ENCODE results near the gene IGF1.

The IGF1 gene

DNA sequence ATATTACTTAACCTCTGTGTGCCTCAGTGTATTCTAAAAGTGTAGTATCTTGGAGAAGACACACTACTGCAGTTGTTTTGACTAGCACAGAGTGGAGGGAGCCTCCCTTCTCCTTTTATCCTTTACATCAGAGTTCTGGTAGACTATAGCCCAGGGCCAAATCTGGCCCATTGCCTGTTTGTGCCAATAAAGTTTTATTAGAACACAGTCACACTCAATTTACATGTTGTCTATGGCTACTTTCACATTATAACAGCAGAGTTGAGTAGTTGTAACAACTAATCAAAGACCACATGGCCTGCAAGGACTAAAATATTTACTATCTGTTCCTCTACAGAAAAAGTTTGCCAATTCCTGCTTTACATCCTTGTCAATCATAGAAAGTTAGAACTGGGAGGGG, 27.7 kb upstream of the IGF1 start:
- no peak for ATAC-seq (ENCODE audit: low read depth)
- TF ChIP-seq, protein P1, sequence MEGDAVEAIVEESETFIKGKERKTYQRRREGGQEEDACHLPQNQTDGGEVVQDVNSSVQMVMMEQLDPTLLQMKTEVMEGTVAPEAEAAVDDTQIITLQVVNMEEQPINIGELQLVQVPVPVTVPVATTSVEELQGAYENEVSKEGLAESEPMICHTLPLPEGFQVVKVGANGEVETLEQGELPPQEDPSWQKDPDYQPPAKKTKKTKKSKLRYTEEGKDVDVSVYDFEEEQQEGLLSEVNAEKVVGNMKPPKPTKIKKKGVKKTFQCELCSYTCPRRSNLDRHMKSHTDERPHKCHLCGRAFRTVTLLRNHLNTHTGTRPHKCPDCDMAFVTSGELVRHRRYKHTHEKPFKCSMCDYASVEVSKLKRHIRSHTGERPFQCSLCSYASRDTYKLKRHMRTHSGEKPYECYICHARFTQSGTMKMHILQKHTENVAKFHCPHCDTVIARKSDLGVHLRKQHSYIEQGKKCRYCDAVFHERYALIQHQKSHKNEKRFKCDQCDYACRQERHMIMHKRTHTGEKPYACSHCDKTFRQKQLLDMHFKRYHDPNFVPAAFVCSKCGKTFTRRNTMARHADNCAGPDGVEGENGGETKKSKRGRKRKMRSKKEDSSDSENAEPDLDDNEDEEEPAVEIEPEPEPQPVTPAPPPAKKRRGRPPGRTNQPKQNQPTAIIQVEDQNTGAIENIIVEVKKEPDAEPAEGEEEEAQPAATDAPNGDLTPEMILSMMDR (IDR thresholded peaks at IDR 0.05; ENCODE audit: poor library complexity, severe bottlenecking): no peak
- H3K4me3 ChIP-seq (ENCODE audit: severe bottlenecking): no peak overlapping the region

DNA sequence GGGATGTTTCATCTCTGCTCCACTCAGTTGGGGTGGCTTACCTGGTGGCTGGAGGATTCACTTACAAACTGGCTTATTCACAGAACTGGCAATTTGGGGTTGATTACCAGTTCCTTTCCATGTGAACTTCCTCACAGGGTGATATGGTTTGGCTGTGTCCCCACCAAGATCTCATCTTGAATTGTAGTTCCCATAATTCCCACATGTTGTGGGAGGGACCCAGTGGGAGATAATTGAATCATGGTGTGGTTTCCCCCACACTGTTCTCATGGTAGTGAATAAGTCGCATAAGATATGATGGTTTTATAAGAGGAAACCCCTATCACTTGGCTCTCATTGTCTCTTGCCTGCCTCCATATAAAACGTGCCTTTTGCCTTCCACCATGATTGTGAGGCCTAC, 26.9 kb upstream of the IGF1 start:
- no peaks in the 10 kb centered on the region for H3K36me3 ChIP-seq (ENCODE audit: low read depth)
- ATAC-seq (ENCODE audit: low read depth): no peak

More for the DNA sequence above, 27.7 kb upstream of the IGF1 start:
- no peaks in the 10 kb centered on the region for H3K27me3 ChIP-seq (ENCODE audit: insufficient read depth, poor library complexity, severe bottlenecking)
- H3K27ac ChIP-seq (ENCODE audit: poor library complexity, severe bottlenecking): no peak overlapping the region
- no peaks in the 10 kb centered on the region for H3K9me3 ChIP-seq (ENCODE audit: severe bottlenecking)
- no peaks in the 10 kb centered on the region for H3K36me3 ChIP-seq (ENCODE audit: low read depth)
- DNase-seq (ENCODE audit: low spot score): no peak
- H3K4me1 ChIP-seq (ENCODE audit: insufficient read depth, poor library complexity, severe bottlenecking): no peaks in the 10 kb centered on the region

DNA sequence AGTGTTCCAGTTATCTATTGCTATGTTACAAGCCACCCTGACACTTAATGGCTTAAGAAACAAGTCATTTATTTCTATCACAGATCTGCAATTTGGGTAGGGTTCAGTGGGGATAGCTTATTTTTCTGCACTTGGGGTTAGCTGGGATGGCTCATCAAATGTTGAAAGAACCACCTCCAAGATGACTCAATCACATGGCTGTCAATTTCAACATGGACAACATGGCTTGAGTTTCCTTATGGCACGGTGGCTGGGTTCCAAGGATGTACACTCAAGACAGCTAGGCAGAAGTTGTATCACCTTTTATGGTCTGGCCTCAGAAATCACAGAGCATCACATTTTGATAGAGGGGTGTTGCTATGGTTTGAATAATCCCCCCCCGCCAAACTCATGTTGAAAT, 24.5 kb upstream of the IGF1 start:
- DNase-seq (ENCODE audit: low spot score) (no peak), ATAC-seq (ENCODE audit: low read depth) (no peak)
- H3K9me3 ChIP-seq (ENCODE audit: severe bottlenecking): no peaks in the 10 kb centered on the region
- no peaks in the 10 kb centered on the region for H3K27me3 ChIP-seq (ENCODE audit: insufficient read depth, poor library complexity, severe bottlenecking)
- no peaks in the 10 kb centered on the region for H3K36me3 ChIP-seq (ENCODE audit: low read depth)
- no peak overlapping the region for H3K27ac ChIP-seq (ENCODE audit: poor library complexity, severe bottlenecking)
- TF ChIP-seq, protein P1 (IDR thresholded peaks at IDR 0.05; ENCODE audit: poor library complexity, severe bottlenecking): no peak
- H3K4me1 ChIP-seq (ENCODE audit: insufficient read depth, poor library complexity, severe bottlenecking): no peaks in the 10 kb centered on the region
- H3K4me3 ChIP-seq (ENCODE audit: severe bottlenecking): no peak overlapping the region

More for the DNA sequence above, 26.9 kb upstream of the IGF1 start:
- no peak overlapping the region for H3K4me3 ChIP-seq (ENCODE audit: severe bottlenecking)
- no peak overlapping the region for H3K27ac ChIP-seq (ENCODE audit: poor library complexity, severe bottlenecking)
- no peaks in the 10 kb centered on the region for H3K27me3 ChIP-seq (ENCODE audit: insufficient read depth, poor library complexity, severe bottlenecking)
- no peaks in the 10 kb centered on the region for H3K9me3 ChIP-seq (ENCODE audit: severe bottlenecking)
- no peaks in the 10 kb centered on the region for H3K4me1 ChIP-seq (ENCODE audit: insufficient read depth, poor library complexity, severe bottlenecking)
- DNase-seq (ENCODE audit: low spot score): no peak
- TF ChIP-seq, protein P1 (IDR thresholded peaks at IDR 0.05; ENCODE audit: poor library complexity, severe bottlenecking): no peak

DNA sequence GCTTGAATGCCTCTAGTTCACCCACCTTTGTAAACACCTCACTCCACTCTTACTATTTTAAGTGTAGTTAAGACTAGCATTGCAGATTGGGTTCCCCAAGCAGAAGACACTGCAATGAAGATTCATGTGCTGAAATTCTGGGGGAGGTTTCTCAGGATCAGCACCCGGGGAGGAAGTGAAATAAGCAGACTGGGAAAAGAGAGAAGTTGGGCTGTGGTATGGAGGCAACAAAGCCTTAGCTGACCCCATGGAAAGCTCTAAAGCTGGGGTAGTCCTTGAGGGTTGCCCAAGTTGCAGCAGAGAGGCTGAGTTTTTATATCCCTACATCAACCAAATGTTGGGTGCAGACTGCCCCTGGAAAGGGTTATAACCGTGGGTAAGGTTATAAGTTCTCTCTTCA, 23.9 kb upstream of the IGF1 start:
- H3K9me3 ChIP-seq (ENCODE audit: severe bottlenecking): no peaks in the 10 kb centered on the region
- TF ChIP-seq, protein P1 (IDR thresholded peaks at IDR 0.05; ENCODE audit: poor library complexity, severe bottlenecking): no peak
- H3K36me3 ChIP-seq (ENCODE audit: low read depth): no peaks in the 10 kb centered on the region
- H3K27ac ChIP-seq (ENCODE audit: poor library complexity, severe bottlenecking): no peak overlapping the region
- no peak for DNase-seq (ENCODE audit: low spot score)
- ATAC-seq (ENCODE audit: low read depth): no peak
- H3K4me3 ChIP-seq (ENCODE audit: severe bottlenecking): no peak overlapping the region
- H3K4me1 ChIP-seq (ENCODE audit: insufficient read depth, poor library complexity, severe bottlenecking): no peaks in the 10 kb centered on the region
- H3K27me3 ChIP-seq (ENCODE audit: insufficient read depth, poor library complexity, severe bottlenecking): no peaks in the 10 kb centered on the region

DNA sequence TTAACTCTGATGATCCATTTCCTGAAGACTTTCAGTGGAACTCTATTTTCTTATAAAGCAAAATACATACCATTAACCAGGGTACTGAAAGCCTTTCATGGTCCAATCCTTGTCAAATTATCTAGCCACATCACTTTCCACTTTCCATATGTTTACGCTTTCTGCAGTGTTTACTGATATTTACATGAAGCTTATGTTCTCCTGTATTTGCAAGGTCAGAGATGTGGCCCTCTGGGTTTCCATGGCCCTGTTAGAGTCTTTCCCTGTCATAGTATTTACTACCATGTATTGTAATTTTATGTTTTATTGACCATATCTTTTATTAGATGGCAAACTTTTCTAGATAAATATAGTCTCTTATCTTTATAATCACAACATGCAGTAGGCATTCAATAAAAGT, 23.5 kb upstream of the IGF1 start:
- H3K4me1 ChIP-seq (ENCODE audit: insufficient read depth, poor library complexity, severe bottlenecking): no peaks in the 10 kb centered on the region
- no peak overlapping the region for H3K27ac ChIP-seq (ENCODE audit: poor library complexity, severe bottlenecking)
- H3K9me3 ChIP-seq (ENCODE audit: severe bottlenecking): no peaks in the 10 kb centered on the region
- no peak overlapping the region for H3K4me3 ChIP-seq (ENCODE audit: severe bottlenecking)
- H3K36me3 ChIP-seq (ENCODE audit: low read depth): no peaks in the 10 kb centered on the region
- ATAC-seq (ENCODE audit: low read depth): no peak
- no peak for DNase-seq (ENCODE audit: low spot score)
- TF ChIP-seq, protein P1 (IDR thresholded peaks at IDR 0.05; ENCODE audit: poor library complexity, severe bottlenecking): no peak
- no peaks in the 10 kb centered on the region for H3K27me3 ChIP-seq (ENCODE audit: insufficient read depth, poor library complexity, severe bottlenecking)
